Subcutaneous adipose tissue (tissue), 4 donors: ENCODE data around the gene MAFB. TPM values are rescaled to one million over a fixed set of nuclear protein-coding genes. Genes with fewer than 3 reads are reported as not detected.

ENCODE experiments used
- total RNA-seq, 4 donors: library from RNA; depleted of rRNA; stranded (reverse); fragments of >200 nt; gene quantifications; one replicate each; pipeline ENCODE4 v1.1.0, GENCODE V29; 2016
- TF ChIP-seq, protein P1 (sequence below): fragments of 450-650 bp; IDR thresholded peaks from one replicate; pipeline ENCODE4 v1.5.1; 2016; ENCODE audit warnings: low read depth, mild to moderate bottlenecking, control low read depth, antibody characterized with exemption, moderate library complexity

Gene MAFB
- total RNA-seq, 4 donors from 2014 or later = 74.0 to 140 (median 112) TPM

DNA sequence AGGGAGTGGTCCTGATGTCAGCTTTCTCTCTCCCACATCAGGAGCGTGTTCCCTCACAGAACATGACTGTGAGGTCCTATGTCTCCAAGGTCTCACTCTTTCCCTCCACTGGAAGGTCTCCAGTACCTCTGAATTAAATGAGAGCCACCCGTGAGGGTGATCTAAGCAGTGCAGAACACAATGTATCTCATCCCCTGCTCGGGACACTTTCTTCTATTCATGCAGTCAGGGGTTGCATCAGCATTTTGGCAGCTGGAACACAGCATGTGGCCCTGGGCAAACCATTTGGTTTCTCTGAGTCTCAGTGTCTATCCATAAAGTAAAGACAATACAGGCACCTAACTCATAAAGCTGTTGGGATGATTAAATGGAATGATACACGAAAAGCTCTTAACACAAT lies 34.2 kb downstream of the MAFB start:
- TF ChIP-seq, protein P1, sequence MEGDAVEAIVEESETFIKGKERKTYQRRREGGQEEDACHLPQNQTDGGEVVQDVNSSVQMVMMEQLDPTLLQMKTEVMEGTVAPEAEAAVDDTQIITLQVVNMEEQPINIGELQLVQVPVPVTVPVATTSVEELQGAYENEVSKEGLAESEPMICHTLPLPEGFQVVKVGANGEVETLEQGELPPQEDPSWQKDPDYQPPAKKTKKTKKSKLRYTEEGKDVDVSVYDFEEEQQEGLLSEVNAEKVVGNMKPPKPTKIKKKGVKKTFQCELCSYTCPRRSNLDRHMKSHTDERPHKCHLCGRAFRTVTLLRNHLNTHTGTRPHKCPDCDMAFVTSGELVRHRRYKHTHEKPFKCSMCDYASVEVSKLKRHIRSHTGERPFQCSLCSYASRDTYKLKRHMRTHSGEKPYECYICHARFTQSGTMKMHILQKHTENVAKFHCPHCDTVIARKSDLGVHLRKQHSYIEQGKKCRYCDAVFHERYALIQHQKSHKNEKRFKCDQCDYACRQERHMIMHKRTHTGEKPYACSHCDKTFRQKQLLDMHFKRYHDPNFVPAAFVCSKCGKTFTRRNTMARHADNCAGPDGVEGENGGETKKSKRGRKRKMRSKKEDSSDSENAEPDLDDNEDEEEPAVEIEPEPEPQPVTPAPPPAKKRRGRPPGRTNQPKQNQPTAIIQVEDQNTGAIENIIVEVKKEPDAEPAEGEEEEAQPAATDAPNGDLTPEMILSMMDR = no peak

DNA sequence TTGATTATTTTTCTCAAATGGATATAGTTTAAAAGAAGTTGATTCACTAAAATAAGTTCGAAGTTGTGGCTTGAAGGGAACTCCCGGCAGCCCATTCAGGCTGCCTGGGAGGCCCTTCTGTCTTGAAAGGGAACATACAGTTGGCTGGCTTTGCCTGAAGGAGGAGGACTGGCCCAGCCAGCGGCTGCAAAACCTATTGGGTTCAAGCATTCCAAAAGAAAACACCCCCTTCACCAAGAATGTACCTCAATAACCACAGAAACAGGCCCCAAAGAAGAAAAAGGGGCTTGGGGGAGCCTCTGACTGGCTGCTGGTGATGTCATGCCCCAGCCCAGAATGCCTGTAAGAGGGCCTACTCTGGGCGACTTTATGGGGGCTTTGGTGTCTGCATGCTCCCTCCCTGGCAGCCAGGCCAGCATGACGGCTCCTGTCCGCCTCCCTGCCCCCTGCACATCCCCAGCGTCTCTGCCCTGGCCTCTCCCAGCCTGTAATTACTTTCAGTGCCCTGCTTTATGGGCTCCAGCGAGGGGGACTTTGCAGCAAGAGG lies 36.5 kb downstream of the MAFB start:
- TF ChIP-seq, protein P1 = no peak

DNA sequence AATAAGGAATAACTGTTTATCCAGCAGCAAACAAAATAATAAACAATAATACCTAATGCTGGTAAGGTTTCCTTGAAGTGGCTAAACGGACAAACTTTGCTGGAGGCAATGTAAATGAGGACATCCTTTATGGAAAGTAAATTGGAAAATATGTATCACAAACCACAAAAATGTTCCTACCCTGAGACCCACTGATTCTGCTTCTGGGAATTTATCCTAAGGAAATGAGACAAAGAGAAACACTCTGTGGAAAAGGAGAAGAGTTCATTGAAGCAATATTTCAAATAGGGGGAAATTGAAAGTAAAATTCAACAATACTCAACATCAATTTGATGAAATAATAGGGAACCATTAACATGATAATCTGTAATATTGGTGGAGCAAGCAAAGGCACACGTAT lies 37.9 kb downstream of the MAFB start:
- TF ChIP-seq, protein P1 = no peak

DNA sequence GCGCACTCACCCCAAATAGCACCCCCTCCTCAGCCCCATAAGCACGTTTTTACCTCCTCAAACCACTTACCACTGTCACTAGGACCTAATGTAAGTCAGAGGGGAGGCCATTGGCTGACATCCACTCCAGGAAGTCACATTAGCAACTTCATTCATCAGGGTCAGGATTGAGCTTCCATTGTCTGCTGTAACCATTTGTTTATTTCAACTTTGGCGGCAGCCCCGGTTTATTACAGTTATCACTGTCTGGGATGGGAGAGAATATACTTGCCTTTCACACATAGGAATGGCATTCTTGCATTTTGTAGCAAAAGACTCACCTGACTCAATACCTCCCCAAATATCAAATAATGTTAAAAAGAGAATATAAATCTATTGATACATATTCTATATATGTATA lies 38.3 kb downstream of the MAFB start:
- TF ChIP-seq, protein P1 = no peak

DNA sequence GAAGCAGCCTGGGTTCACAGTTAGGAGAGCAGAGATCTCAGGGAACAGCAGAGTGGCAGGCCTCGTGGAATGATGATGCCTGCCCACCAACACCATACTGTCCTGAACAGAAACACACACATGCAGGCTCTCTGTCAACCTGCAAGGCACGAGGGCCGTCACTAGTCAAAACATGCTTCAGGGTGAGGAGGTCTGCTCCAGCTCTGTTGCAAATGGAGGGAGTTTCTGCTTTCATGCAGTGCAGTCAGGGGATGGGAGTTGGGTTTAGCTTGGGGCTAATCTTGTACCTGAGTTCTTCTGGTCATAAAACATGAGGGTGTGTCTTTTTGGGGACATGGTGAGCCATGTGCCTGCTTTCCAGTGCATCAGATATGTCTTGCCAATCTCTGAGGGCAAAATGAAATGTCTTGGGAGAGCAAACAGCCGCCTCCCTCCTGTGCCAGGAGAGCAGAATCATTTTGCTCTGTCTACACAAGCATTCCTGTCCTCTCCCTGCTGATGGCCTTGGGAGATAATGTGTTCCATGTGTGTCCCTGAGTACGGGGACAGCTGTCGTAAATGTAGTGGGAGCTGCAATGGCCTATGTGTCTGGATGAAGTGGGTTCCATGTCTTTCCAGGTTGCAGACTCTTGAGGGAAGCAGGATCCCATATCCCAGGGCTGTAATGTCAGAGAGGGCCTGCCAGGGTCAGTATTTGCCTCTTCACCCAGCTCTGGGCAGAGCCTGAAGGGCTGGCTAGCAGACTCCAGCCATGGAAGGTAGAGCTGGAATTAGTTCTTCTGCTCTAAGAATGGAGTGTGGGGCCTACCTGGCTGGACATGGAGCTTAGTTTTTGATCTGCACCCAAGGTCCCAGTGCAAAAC lies 40.6 kb downstream of the MAFB start:
- TF ChIP-seq, protein P1 = no peak

DNA sequence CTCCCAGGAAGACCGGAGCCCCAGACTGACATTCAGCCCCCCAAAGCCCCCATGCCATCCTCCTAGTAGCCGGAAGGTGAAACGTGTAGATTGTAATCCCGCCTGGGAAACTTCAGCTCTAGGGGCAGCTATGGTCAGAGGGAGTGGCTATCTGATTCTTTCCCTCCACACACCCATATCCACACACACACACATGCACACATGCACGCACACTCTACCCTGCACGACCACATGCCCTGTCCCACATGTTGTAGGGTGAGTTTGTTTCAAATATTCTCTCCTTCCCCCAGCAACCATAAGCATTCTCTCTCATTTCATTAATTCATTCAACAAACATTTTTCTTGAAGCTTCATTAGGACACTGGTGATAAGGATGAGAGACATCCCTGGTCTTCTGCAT lies 42.2 kb downstream of the MAFB start:
- TF ChIP-seq, protein P1 = no peak

DNA sequence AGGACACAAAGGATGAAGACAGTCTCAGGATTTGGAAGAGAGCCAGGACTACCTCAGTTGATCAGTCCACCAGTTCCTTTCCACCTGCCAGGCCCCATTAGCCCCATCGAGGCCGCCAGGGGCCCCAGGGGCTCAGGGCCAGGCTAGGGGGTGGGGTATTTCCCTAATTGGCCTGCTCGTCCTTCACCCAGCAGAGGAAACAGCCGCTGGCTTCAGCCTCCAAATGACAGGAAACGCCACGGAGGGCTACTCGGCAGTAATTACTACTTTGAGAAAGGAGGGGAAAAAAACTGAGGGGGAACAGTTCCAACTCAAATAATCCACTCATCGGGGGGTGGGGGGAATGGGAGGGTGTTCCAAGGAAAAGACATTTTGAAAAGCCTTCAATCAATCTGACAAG lies 42.7 kb downstream of the MAFB start:
- TF ChIP-seq, protein P1 = no peak
